ENCODE data around the gene SPATA25.
A peak's percentile ranks its signal among the peaks of the same experiment; 100 is the strongest.
"Not testable (repeated sequence)": the region's sequence is repeated elsewhere in the genome, so short reads cannot be mapped to it uniquely, and the experiment has no call there.

The SPATA25 gene

GRCh38 chr20:45887346-45887715 lies at the start of gene SPATA25:
Gene SPATA25 (minus strand): TSS chr20:45887622. CDS start chr20:45887590, 32 bp downstream.
- no peak for DNase-seq

GRCh38 chr20:45935416-45936046 lies 48.1 kb upstream of the SPATA25 start:
- no peak for DNase-seq

GRCh38 chr20:45934586-45935415 lies 47.4 kb upstream of the SPATA25 start, which contains the start of gene PCIF1:
Gene PCIF1 (plus strand): TSS chr20:45934683. CDS start chr20:45939000, 4,317 bp downstream.
- peak; percentile 99 to 100 (median 100) for DNase-seq

GRCh38 chr20:45934046-45934585 lies 46.7 kb upstream of the SPATA25 start:
- DNase-seq = peak; percentile 26 to 55 (median 29)

GRCh38 chr20:45933266-45934045 lies 46.0 kb upstream of the SPATA25 start:
- DNase-seq = peak; percentile 51 to 67 (median 61)

- not testable (repeated sequence) for DNase-seq
Observed at GRCh38 chr20:45931680-45932079, 44.3 kb upstream of the SPATA25 start.

GRCh38 chr20:45927071-45927878 lies 39.9 kb upstream of the SPATA25 start:
- no peak for DNase-seq

- DNase-seq = no peak
Observed at GRCh38 chr20:45926731-45927070, 39.3 kb upstream of the SPATA25 start.

GRCh38 chr20:45925821-45926506 lies 38.5 kb upstream of the SPATA25 start:
- no peak for DNase-seq

GRCh38 chr20:45924391-45925261 lies 37.2 kb upstream of the SPATA25 start:
- DNase-seq = peak; percentile 59 to 73 (median 70)

- no peak for DNase-seq
Observed at GRCh38 chr20:45921337-45922189, 34.1 kb upstream of the SPATA25 start.

- peak; percentile 88 to 93 (median 92) for DNase-seq
Observed at GRCh38 chr20:45920462-45921336, 33.3 kb upstream of the SPATA25 start.

- DNase-seq = peak; percentile 39 to 42 (median 41)
Observed at GRCh38 chr20:45919542-45920399, 32.3 kb upstream of the SPATA25 start.

- no peak for DNase-seq
Observed at GRCh38 chr20:45918779-45919537, 31.5 kb upstream of the SPATA25 start.

GRCh38 chr20:45918182-45918737 lies 30.8 kb upstream of the SPATA25 start:
- peak in 1 of 3 donors; percentile 36 for DNase-seq

GRCh38 chr20:45917790-45918141 lies 30.3 kb upstream of the SPATA25 start:
- DNase-seq = peak; percentile 56 to 85 (median 66)

Data from suppressor macrophage treated with lipopolysaccharide for 1 hour (primary cell).